A549 (cell line): ENCODE measurements around the gene YTHDC2.

Source experiments
- POLR2A ChIP-seq: IDR thresholded peaks from 2 replicates; pipeline ENCODE4 v1.6.1; 2012; ENCODE audit warnings: mild to moderate bottlenecking, low read length
- TF ChIP-seq, protein P1 (sequence below): fragments of 200-600 bp; sonication (generic); IDR thresholded peaks from 2 replicates; pipeline ENCODE4 v1.6.1; 2016; ENCODE audit warnings: antibody characterized with exemption, mild to moderate bottlenecking, moderate library complexity

DNA sequence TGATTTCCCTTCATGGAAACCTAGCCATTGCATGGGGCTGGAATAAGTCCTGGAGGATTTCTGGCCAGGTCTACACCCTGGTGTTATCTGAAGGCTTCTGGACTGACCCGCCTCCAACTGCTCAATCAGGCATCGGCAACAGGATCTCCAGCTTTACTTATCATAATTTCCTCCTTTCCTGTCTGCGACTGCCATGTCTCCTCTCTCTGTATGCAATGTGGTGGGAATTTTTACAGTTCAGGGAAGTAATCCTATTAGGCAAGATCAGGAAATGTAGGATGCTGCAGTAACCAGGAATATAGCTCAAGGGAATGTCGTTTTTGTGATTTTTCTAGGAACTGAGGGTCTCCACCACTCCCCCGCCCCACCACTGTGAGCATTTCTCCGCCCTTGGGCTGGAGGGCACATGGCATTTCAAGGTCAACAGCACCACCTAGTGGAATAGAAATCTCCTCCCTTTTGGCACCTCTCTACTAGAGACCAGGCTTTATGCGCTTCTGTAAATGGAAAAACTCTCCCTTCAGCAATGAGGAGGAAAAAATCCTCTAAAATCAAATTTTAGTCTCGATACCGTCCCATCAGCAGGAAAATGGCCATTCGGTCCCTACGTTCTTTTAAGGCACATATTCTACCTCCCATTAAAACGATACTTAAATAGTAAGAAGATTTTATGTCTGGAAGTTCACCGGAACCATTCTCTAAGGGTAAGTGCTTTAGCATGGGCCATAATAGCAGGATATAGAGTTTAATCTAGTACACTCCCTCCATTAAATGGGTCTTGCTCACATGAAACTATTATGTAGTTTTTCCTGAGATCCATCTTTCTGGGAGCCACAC is 93.0 kb downstream of the YTHDC2 start:
- no peak for TF ChIP-seq POLR2A
- TF ChIP-seq, protein P1, sequence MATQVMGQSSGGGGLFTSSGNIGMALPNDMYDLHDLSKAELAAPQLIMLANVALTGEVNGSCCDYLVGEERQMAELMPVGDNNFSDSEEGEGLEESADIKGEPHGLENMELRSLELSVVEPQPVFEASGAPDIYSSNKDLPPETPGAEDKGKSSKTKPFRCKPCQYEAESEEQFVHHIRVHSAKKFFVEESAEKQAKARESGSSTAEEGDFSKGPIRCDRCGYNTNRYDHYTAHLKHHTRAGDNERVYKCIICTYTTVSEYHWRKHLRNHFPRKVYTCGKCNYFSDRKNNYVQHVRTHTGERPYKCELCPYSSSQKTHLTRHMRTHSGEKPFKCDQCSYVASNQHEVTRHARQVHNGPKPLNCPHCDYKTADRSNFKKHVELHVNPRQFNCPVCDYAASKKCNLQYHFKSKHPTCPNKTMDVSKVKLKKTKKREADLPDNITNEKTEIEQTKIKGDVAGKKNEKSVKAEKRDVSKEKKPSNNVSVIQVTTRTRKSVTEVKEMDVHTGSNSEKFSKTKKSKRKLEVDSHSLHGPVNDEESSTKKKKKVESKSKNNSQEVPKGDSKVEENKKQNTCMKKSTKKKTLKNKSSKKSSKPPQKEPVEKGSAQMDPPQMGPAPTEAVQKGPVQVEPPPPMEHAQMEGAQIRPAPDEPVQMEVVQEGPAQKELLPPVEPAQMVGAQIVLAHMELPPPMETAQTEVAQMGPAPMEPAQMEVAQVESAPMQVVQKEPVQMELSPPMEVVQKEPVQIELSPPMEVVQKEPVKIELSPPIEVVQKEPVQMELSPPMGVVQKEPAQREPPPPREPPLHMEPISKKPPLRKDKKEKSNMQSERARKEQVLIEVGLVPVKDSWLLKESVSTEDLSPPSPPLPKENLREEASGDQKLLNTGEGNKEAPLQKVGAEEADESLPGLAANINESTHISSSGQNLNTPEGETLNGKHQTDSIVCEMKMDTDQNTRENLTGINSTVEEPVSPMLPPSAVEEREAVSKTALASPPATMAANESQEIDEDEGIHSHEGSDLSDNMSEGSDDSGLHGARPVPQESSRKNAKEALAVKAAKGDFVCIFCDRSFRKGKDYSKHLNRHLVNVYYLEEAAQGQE: no peak
